ENCODE measurements around the gene VWC2.
A peak's percentile ranks its signal among the peaks of the same experiment; 100 is the strongest.

DNA sequence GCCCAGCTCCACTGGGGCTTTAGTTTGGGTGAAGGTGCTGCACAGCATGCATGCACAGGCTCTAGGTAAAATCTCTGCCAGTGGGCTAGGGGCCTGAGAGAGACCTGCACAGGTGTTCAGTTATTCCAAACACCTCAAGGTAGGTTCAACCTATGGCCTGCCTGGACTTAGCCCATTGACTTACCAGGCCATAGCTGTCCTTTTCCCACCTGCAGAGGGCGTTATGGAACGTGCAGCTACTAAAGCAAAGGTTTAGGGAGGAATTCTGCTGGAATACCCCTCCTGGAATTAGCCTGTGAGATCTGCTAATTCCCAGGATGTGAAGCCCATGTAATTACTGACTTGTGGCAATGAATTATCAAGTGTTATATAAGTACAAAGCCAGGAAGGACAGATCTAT is 3.6 kb downstream of the VWC2 start:
- TF ChIP-seq, protein P1, sequence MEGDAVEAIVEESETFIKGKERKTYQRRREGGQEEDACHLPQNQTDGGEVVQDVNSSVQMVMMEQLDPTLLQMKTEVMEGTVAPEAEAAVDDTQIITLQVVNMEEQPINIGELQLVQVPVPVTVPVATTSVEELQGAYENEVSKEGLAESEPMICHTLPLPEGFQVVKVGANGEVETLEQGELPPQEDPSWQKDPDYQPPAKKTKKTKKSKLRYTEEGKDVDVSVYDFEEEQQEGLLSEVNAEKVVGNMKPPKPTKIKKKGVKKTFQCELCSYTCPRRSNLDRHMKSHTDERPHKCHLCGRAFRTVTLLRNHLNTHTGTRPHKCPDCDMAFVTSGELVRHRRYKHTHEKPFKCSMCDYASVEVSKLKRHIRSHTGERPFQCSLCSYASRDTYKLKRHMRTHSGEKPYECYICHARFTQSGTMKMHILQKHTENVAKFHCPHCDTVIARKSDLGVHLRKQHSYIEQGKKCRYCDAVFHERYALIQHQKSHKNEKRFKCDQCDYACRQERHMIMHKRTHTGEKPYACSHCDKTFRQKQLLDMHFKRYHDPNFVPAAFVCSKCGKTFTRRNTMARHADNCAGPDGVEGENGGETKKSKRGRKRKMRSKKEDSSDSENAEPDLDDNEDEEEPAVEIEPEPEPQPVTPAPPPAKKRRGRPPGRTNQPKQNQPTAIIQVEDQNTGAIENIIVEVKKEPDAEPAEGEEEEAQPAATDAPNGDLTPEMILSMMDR (IDR thresholded peaks at IDR 0.05), result peak in 3 of 7 experiments; percentile 6 to 10 (median 7)
- TF ChIP-seq POLR2A (IDR thresholded peaks at IDR 0.05), result no peak

Data from body of pancreas (tissue), 4 donors.